COLO668 (cell line): ENCODE results near the gene C4A.
"Not testable (repeated sequence)": the region's sequence is repeated elsewhere in the genome, so short reads cannot be mapped to it uniquely, and the experiment has no call there.

Experiments used
- DNase-seq: peaks from one replicate; lab custom pipeline; 2025; ENCODE audit not compliant: unreplicated experiment; lab: John Stamatoyannopoulos, UW

The C4A gene

GRCh38 chr6:31978831-31979230 lies 3.0 kb upstream of the C4A start:
- no peak for DNase-seq

- no peak for DNase-seq
Observed at GRCh38 chr6:31979238-31979898, 2.5 kb upstream of the C4A start.

- not testable (repeated sequence) for DNase-seq
Observed at GRCh38 chr6:31980195-31980876, 1.5 kb upstream of the C4A start.

GRCh38 chr6:31980998-31981397 lies 859 bp upstream of the C4A start:
- DNase-seq = not testable (repeated sequence)

- not testable (repeated sequence) for DNase-seq
Observed at GRCh38 chr6:31989363-31989762, 7.5 kb downstream of the C4A start.

- DNase-seq = not testable (repeated sequence)
Observed at GRCh38 chr6:31994421-31994820, 12.6 kb downstream of the C4A start.

GRCh38 chr6:31996385-31996784 lies 14.5 kb downstream of the C4A start:
- not testable (repeated sequence) for DNase-seq

- DNase-seq = not testable (repeated sequence)
Observed at GRCh38 chr6:32002546-32003268, 20.9 kb downstream of the C4A start.

GRCh38 chr6:32003301-32003700 lies 21.4 kb downstream of the C4A start:
- not testable (repeated sequence) for DNase-seq

- DNase-seq = not testable (repeated sequence)
Observed at GRCh38 chr6:32004393-32004792, 22.5 kb downstream of the C4A start.

- DNase-seq = not testable (repeated sequence)
Observed at GRCh38 chr6:32004864-32005537, 23.1 kb downstream of the C4A start.

- DNase-seq = not testable (repeated sequence)
Observed at GRCh38 chr6:32005538-32005880, 23.7 kb downstream of the C4A start.

GRCh38 chr6:32005991-32006529 lies 24.2 kb downstream of the C4A start:
- DNase-seq = not testable (repeated sequence)

- not testable (repeated sequence) for DNase-seq
Observed at GRCh38 chr6:32007086-32007485, 25.2 kb downstream of the C4A start.

GRCh38 chr6:32008037-32008436 lies 26.2 kb downstream of the C4A start:
- not testable (repeated sequence) for DNase-seq

- DNase-seq = not testable (repeated sequence)
Observed at GRCh38 chr6:32008616-32009015, 26.8 kb downstream of the C4A start.

GRCh38 chr6:32009537-32009936 lies 27.7 kb downstream of the C4A start:
- DNase-seq = not testable (repeated sequence)

GRCh38 chr6:32010856-32011530 lies 29.1 kb downstream of the C4A start:
- not testable (repeated sequence) for DNase-seq

- not testable (repeated sequence) for DNase-seq
Observed at GRCh38 chr6:32012941-32013617, 31.2 kb downstream of the C4A start.

GRCh38 chr6:32013738-32014137 lies 31.9 kb downstream of the C4A start:
- not testable (repeated sequence) for DNase-seq
